Activated B cell treated with CpG ODN at 0.5 μM for 24 hours (primary cell): ENCODE data around the gene MVB12B. TPM values are rescaled to one million over a fixed set of nuclear protein-coding genes. Genes with fewer than 3 reads are reported as not detected.

Experiments used
- ATAC-seq: fragments of 200-7000 bp; cut with Tn5 transposase; one replicate; pipeline ENCODE4 v1.10.0; 2021; ENCODE audit warnings: low read depth, mild to moderate bottlenecking, moderate library complexity
- CTCF ChIA-PET: fragments of 350-600 bp; sonication (Branson Sonifier 250); formaldehyde crosslinking; loops from one replicate; lab custom pipeline; 2021; ENCODE audit warnings: antibody characterized with exemption; lab: Charles Lee
- POLR2A ChIA-PET: fragments of 350-600 bp; sonication (Branson Sonifier 250); formaldehyde crosslinking; loops from one replicate; lab custom pipeline; 2021; ENCODE audit warnings: antibody characterized with exemption; lab: Charles Lee
- DNase-seq: peaks from one replicate; pipeline ENCODE4 v3.0.0; 2022
- H3K27ac Mint-ChIP-seq: one replicate; pipeline ENCODE4 v1.8.0; 2020; ENCODE audit warnings: mixed read lengths
- H3K27me3 Mint-ChIP-seq: one replicate; pipeline ENCODE4 v1.8.0; 2021; ENCODE audit warnings: mixed read lengths
- H3K36me3 Mint-ChIP-seq: one replicate; pipeline ENCODE4 v1.8.0; 2021; ENCODE audit warnings: low read depth, mixed read lengths
- H3K4me1 Mint-ChIP-seq: one replicate; pipeline ENCODE4 v1.8.0; 2021; ENCODE audit warnings: mixed read lengths
- H3K4me3 Mint-ChIP-seq: one replicate; pipeline ENCODE4 v1.8.0; 2020; ENCODE audit warnings: mild to moderate bottlenecking, mixed read lengths
- H3K9me3 Mint-ChIP-seq: one replicate; pipeline ENCODE4 v1.8.0; 2020; ENCODE audit warnings: mixed read lengths
- CTCF ChIP-seq: fragments of 200-600 bp; IDR thresholded peaks from one replicate; pipeline ENCODE4 v1.8.0; 2022; ENCODE audit warnings: antibody characterized with exemption, mild to moderate bottlenecking
- intact Hi-C: fragments of 100-400 bp; cut with micrococcal nuclease; formaldehyde crosslinking; loops from one replicate; pipeline ENCODE4 v1.15.1; 2024
- total RNA-seq: library from RNA; stranded (reverse); gene quantifications from 2 replicates; pipeline ENCODE4 v1.2.3, GENCODE V29; 2022

Gene MVB12B
- total RNA-seq, 1 donor from 2014 or later: 2.5 TPM

- POLR2A ChIA-PET: interaction anchor here (0.7 kb wide), 1 partner anchor 14 kb away, joined by 3 read pairs; no protein-coding TSS in a partner anchor
- Mint-ChIP-seq H3K27ac (no peak overlapping the region), H3K9me3 (no peaks in the 10 kb centered on the region), H3K4me1 (peaks cover under 1% of the 10 kb centered on the region), H3K36me3 (no peaks in the 10 kb centered on the region), H3K27me3 (no peaks in the 10 kb centered on the region), H3K4me3 (no peak overlapping the region)
- no peak for ATAC-seq
- DNase-seq: no peak
- CTCF ChIA-PET: no interaction called here
- intact Hi-C loops: no loop called here
- no peak for TF ChIP-seq CTCF
Measured at GRCh38 chr9:126436545-126437267, 110.1 kb downstream of the MVB12B start.

GRCh38 chr9:126437268-126437666 lies 110.6 kb downstream of the MVB12B start:
- Mint-ChIP-seq H3K27me3 (no peaks in the 10 kb centered on the region), H3K9me3 (no peaks in the 10 kb centered on the region), H3K27ac (no peak overlapping the region), H3K4me3 (no peak overlapping the region), H3K4me1 (no peaks in the 10 kb centered on the region), H3K36me3 (no peaks in the 10 kb centered on the region)
- ChIA-PET CTCF (no interaction called here), POLR2A (interaction anchor here (0.7 kb wide), 1 partner anchor 13 kb away, joined by 3 read pairs; no protein-coding TSS in a partner anchor)
- intact Hi-C loops: no loop called here
- DNase-seq: no peak
- no peak for ATAC-seq
- no peak for TF ChIP-seq CTCF

GRCh38 chr9:126437701-126438100 lies 111.1 kb downstream of the MVB12B start:
- H3K27ac Mint-ChIP-seq: no peak overlapping the region
- ATAC-seq (no peak), DNase-seq (no peak)
- ChIA-PET CTCF (no interaction called here), POLR2A (no interaction called here)
- no peaks in the 10 kb centered on the region for H3K27me3 Mint-ChIP-seq
- intact Hi-C loops: no loop called here
- no peaks in the 10 kb centered on the region for H3K9me3 Mint-ChIP-seq
- TF ChIP-seq CTCF: no peak
- H3K4me1 Mint-ChIP-seq: no peaks in the 10 kb centered on the region
- H3K36me3 Mint-ChIP-seq: no peaks in the 10 kb centered on the region
- no peak overlapping the region for H3K4me3 Mint-ChIP-seq

- ChIA-PET POLR2A (no interaction called here), CTCF (no interaction called here)
- intact Hi-C loops: no loop called here
- Mint-ChIP-seq H3K9me3 (no peaks in the 10 kb centered on the region), H3K36me3 (no peaks in the 10 kb centered on the region), H3K27ac (no peak overlapping the region), H3K4me1 (peaks cover 2% of the 10 kb centered on the region), H3K27me3 (no peaks in the 10 kb centered on the region), H3K4me3 (no peak overlapping the region)
- no peak for DNase-seq
- no peak for TF ChIP-seq CTCF
- ATAC-seq: no peak
Measured at GRCh38 chr9:126438741-126439401, 112.2 kb downstream of the MVB12B start.

- ChIA-PET POLR2A (no interaction called here), CTCF (no interaction called here)
- ATAC-seq (no peak), DNase-seq (no peak)
- no peak overlapping the region for H3K27ac Mint-ChIP-seq
- no peak for TF ChIP-seq CTCF
- intact Hi-C loops: no loop called here
- peaks cover 2% of the 10 kb centered on the region for H3K4me1 Mint-ChIP-seq
- no peaks in the 10 kb centered on the region for H3K27me3 Mint-ChIP-seq
- H3K9me3 Mint-ChIP-seq: no peaks in the 10 kb centered on the region
- no peak overlapping the region for H3K4me3 Mint-ChIP-seq
- no peaks in the 10 kb centered on the region for H3K36me3 Mint-ChIP-seq
Measured at GRCh38 chr9:126439402-126439765, 112.8 kb downstream of the MVB12B start.
